ENCODE results near the gene EXOC5.

DNA sequence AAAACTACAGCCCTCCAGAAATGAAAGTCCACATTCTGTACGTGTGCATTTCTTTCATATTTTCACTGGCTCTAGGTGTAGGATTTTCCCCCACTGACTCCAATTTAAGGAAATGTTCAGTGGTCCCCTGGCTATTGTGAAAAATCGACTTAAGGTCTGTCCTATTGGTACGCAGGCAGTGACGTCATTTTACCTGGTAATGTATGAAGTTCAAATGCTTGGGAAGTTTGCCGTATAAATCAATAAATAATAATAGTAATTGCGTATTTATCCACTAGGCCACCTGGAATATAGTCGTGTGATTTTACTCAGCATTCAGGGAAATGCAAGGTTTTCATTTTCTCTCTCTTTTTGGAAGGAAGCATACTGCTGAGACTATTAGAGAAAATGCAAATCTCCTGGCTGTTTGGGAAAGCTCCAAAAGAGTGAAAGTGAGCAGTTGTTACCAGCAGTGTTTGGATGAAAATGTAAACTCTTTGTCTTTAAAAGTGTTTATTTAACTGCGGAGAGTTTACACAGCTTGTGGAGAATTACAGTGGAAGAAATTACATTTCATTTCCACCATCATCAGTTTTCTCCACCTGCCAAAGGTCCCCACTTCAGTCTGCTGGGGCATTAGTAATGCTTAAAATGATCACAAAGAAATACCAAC lies 107.0 kb downstream of the EXOC5 start:
- TF ChIP-seq EZH2 (IDR thresholded peaks at IDR 0.05; ENCODE audit: insufficient read depth, poor library complexity, severe bottlenecking) = no peak
- TF ChIP-seq EZH2phosphoT487 (IDR thresholded peaks at IDR 0.05; ENCODE audit: insufficient read depth, low read depth) = no peak
